ENCODE data around the gene ALDH4A1.

DNA sequence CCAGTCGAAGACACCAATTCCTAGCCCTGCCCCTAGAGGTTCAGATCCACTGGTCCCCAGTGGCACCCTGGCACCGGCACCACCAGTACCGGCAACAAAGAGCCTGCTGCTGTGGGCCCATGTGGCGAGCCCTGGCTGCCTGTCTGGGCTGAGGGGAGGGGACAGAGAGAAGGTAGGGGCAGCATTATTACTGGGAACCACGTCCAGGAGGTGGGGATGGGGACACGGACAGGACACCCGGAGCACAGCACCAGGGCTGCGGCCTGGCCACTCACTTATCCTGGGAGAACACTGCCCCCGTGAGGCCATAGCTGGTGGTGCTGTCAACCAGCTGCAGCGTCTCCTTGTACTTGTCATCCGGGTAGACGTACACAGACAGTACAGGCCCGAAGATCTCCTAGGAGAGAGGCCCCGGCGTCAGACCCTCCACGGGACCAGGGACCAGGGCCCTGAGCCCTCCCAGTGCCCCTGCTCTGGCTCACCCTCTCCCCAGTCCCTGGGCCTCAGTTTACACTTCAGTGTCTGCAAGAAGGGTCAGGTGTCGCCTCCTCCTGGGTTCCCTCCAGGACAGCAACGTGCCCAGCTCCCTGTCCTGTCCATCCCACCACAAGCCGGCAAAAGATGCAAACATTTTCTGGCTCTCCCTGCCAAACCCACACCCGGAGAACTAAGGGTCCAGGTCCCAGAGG lies 27.1 kb downstream of the ALDH4A1 start:
- TF ChIP-seq POLR2A (IDR thresholded peaks at IDR 0.05) (no peak), CTCF (IDR thresholded peaks at IDR 0.05) (peak; percentile 44 to 78 (median 64))
